ENCODE data around the gene NCAN. TPM values are rescaled to one million over a fixed set of nuclear protein-coding genes. Genes with fewer than 3 reads are reported as not detected.

Gene NCAN
- total RNA-seq, 1 donor from 2014 or later: not detected

- peak; percentile 99 for DNase-seq (ENCODE audit: low spot score)
- intact Hi-C loops (cut with DNase I): loop anchor here (1.0 to 10.0 kb wide), 5 partner anchors 11 to 313 kb away; partner anchors contain the start of genes GATAD2A, MAU2, NR2C2AP and SLC25A42
These were observed 19.5 kb upstream of the NCAN start, which contains the start of the genes BORCS8 and RFXANK for GRCh38 chr19:19192078-19192882. Gene BORCS8, minus strand, starts transcription at chr19:19192152. Its CDS starts 35 bp downstream, at chr19:19192117. Gene RFXANK, plus strand, starts transcription at chr19:19192258. Its CDS starts 1,689 bp downstream, at chr19:19193947.

- intact Hi-C loops (cut with DNase I): loop anchor here (1.0 to 10.0 kb wide), 5 partner anchors 10 to 312 kb away; partner anchors contain the start of genes GATAD2A, MAU2, NR2C2AP and SLC25A42
- no peak for DNase-seq (ENCODE audit: low spot score)
These were observed 18.8 kb upstream of the NCAN start for GRCh38 chr19:19192910-19193423.

DNA sequence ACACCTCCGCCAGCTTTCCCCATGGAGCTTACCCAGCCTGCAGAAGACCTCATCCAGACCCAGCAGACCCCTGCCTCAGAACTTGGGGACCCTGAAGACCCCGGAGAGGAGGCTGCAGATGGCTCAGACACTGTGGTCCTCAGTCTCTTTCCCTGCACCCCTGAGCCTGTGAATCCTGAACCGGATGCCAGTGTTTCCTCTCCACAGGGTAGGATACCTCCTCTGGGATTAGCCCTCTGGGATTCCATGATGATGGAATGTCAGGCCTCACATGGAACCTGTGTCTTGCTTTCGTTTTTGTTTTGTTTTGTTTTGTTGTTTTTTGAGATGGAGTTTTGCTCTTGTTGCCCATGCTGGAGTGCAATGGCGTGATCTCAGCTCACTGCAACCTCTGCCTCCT lies 17.8 kb upstream of the NCAN start:
- DNase-seq (ENCODE audit: low spot score): no peak
- intact Hi-C loops (cut with DNase I): loop anchor here (2.0 to 10.0 kb wide), 4 partner anchors 127 to 311 kb away; partner anchors contain the start of genes GATAD2A, MAU2, SLC25A42 and SUGP1

DNA sequence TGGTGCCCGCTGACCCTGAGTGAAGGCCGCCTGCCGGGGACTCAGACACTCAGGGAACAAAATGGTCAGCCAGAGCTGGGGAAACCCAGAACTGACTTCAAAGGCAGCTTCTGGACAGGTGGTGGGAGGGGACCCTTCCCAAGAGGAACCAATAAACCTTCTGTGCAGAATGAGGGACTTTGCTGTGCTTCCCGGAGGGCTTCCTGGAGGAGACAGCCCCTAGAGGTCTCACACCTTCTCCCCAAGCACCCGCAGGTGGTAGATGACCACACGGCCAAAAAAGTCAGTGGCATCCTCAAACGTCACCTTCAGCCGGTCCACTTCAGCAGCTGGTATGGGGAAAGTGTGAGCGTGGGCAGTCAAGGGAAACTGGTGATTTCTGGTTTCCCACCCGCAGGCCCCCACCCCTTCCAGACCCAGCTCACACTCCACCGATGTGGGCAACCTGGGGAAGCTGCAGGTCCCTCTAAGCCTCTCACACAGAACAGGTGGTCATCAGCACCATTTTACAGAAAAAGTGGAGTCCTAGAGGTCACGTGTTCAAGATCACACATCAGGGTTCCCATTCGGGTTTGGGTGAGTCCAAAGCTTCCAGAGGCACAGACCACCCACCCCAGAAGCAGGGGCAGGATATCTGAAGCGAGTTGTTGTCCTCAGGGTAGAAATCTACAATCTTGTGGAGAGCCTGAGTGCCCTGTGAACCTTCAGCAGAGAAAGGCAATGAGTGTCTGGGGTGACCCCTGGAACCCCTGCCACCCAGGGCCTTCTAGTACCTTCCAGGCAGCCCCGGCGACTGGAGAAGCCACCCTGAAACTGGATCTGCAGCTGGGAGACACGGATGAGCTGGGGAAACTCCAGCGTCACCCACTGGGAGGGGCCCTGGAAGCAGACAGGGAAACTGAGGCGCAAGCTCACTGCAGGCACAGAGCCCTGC lies 9.8 kb upstream of the NCAN start:
- intact Hi-C loops (cut with DNase I): no loop called here
- no peak for DNase-seq (ENCODE audit: low spot score)

- DNase-seq (ENCODE audit: low spot score): no peak
- intact Hi-C loops (cut with DNase I): loop anchor here (1.0 kb wide), 1 partner anchor 10 kb away; the partner anchor contains the start of genes BORCS8 and RFXANK
These were observed 9.1 kb upstream of the NCAN start for GRCh38 chr19:19202707-19203011.

GRCh38 chr19:19203012-19203856 lies 8.5 kb upstream of the NCAN start, which contains the start of gene NR2C2AP:
Gene NR2C2AP, minus strand, starts transcription at chr19:19203414. Its CDS starts 354 bp downstream, at chr19:19203060.
- intact Hi-C loops (cut with DNase I): loop anchor here (1.0 kb wide), 1 partner anchor 11 kb away; the partner anchor contains the start of genes BORCS8 and RFXANK

DNA sequence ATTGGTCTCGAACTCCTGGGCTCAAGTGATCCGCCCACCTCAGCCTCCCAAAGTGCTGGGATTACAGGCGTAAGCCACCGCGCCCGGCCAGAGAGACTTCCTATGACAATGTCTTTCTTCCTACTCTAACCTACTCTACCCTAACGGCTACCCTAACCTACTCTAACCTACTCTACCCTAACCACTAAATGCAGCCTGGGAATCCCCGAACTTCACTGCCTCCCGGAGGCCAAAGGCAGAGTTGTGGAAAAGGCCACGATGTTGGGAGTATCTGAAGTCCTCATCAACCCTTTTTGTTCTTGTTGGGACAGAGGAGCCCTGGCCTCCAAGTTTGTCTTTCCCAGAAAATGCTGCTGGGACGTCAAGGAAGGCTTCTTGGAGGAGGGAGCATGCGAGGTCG lies 7.6 kb upstream of the NCAN start:
- no peak for DNase-seq (ENCODE audit: low spot score)
- intact Hi-C loops (cut with DNase I): no loop called here

More at GRCh38 chr19:19203012-19203856, 8.5 kb upstream of the NCAN start, which contains the start of gene NR2C2AP:
- DNase-seq (ENCODE audit: low spot score): peak; percentile 96

GRCh38 chr19:19205416-19206410 lies 6.0 kb upstream of the NCAN start:
- no peak for DNase-seq (ENCODE audit: low spot score)
- intact Hi-C loops (cut with DNase I): no loop called here

DNA sequence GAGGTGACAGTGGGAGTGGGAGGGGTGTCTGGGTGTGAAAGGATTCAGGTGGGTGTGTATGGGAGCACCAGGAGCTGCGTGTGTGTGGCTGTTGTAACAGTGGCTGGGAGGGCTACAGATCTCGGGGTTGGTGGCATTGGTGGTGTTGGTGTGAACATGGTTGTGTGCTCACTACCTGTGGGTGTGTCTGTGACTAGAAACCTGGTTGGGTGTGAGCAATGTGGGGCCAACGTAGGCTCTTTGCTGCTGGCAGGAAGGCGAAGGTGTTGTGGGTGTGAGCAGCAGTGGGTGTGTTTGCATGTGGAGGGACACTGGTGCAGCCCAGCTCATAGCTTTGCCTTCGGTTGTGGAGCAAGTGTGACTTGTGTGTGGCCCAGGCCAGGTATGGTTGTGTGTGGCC lies 4.8 kb upstream of the NCAN start:
- intact Hi-C loops (cut with DNase I): no loop called here
- no peak for DNase-seq (ENCODE audit: low spot score)

- DNase-seq (ENCODE audit: low spot score): no peak
- intact Hi-C loops (cut with DNase I): no loop called here
These were observed 3.9 kb upstream of the NCAN start for GRCh38 chr19:19207637-19208572.

- intact Hi-C loops (cut with DNase I): no loop called here
- no peak for DNase-seq (ENCODE audit: low spot score)
These were observed 2.4 kb upstream of the NCAN start for GRCh38 chr19:19209372-19209771.

- DNase-seq (ENCODE audit: low spot score): no peak
- intact Hi-C loops (cut with DNase I): no loop called here
These were observed 1.2 kb downstream of the NCAN start for GRCh38 chr19:19212916-19213315.

- intact Hi-C loops (cut with DNase I): no loop called here
- no peak for DNase-seq (ENCODE audit: low spot score)
These were observed 1.8 kb downstream of the NCAN start for GRCh38 chr19:19213426-19214158.

GRCh38 chr19:19214159-19214490 lies 2.4 kb downstream of the NCAN start:
- DNase-seq (ENCODE audit: low spot score): no peak
- intact Hi-C loops (cut with DNase I): no loop called here

DNA sequence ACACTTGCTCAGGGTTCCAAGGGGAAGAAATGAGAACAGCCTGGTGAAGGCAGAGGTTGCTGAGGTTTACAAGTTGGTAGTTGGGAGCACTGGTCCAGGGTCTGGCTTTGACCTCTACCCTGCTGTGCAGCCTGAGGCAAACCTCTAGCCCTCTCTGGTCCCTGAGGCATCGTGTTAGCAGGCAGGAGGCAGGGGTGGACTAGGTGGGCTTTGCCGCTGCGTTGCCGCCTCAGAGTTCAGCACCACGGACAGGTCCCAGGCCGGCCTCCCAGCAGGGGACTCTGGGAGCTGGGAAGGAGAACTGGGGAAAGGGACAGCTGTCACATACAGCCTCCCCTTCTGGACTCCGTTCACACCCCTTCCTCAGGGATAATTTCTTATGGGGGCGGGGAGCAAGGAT lies 3.1 kb downstream of the NCAN start:
- intact Hi-C loops (cut with DNase I): no loop called here
- no peak for DNase-seq (ENCODE audit: low spot score)

DNA sequence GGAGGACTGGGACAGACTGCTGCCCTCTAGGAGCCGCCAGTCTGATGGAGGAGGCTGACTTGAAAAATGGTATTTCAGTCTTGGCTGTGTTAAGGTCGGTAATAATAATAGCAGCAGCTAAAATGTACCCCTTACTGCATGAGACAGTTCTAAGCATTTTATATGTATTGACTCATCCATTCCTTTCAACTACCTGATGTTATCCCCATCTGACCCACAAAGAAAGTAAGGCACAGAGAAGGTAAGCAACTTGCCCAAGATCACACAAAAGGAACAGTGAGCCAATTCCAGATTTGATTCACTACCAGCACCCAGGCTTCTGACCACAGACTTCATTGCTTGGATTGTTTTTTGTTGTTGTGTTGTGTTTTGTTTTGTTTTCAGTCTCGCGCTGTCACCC lies 4.0 kb downstream of the NCAN start:
- intact Hi-C loops (cut with DNase I): no loop called here

More for the DNA sequence above, 4.0 kb downstream of the NCAN start:
- no peak for DNase-seq (ENCODE audit: low spot score)

Data from cardiac septum (tissue), 1 donor.